Testis (tissue), 2 donors: Measurements from ENCODE around the gene CENPT.
"Not testable (repeated sequence)": the region's sequence is repeated elsewhere in the genome, so short reads cannot be mapped to it uniquely, and the experiment has no call there.

Source experiments
- POLR2A ChIP-seq: fragments of 450-650 bp; IDR thresholded peaks from one replicate; pipeline ENCODE4 v1.6.1; 2017; ENCODE audit warnings: antibody characterized with exemption, mild to moderate bottlenecking, moderate library complexity
- TF ChIP-seq, protein P1 (sequence below), 3 experiments: fragments of 450-650 bp in 2 of 3; fragments of 200-600 bp in 1 of 3; sonication (generic) in 1 of 3; IDR thresholded peaks; one replicate each; pipeline ENCODE4 v1.5.1; 2016 to 2019; ENCODE audit warnings: antibody characterized with exemption in 3 of 3, mild to moderate bottlenecking in 2 of 3, moderate library complexity in 1 of 3

DNA sequence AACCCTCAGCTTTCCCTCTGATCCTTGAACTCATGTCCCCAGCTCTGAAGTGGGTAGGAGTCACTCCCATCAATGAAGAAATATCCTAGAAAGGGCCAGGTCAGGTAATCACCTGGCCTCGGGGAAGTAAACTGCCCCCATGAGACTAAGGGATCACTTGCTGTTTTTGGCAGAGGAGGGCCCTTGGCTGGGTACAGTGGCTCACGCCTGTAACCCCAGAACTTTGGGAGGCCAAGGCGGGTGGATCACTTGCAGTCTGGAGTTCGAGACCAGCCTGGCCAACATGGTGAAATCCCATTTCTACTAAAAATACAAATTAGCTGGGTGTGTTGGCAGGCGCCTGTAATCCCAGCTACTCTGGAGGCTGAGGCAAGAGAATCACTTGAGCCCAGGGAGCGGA lies 16.6 kb upstream of the CENPT start:
- TF ChIP-seq, protein P1, sequence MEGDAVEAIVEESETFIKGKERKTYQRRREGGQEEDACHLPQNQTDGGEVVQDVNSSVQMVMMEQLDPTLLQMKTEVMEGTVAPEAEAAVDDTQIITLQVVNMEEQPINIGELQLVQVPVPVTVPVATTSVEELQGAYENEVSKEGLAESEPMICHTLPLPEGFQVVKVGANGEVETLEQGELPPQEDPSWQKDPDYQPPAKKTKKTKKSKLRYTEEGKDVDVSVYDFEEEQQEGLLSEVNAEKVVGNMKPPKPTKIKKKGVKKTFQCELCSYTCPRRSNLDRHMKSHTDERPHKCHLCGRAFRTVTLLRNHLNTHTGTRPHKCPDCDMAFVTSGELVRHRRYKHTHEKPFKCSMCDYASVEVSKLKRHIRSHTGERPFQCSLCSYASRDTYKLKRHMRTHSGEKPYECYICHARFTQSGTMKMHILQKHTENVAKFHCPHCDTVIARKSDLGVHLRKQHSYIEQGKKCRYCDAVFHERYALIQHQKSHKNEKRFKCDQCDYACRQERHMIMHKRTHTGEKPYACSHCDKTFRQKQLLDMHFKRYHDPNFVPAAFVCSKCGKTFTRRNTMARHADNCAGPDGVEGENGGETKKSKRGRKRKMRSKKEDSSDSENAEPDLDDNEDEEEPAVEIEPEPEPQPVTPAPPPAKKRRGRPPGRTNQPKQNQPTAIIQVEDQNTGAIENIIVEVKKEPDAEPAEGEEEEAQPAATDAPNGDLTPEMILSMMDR (IDR thresholded peaks at IDR 0.05): not testable (repeated sequence)
- not testable (repeated sequence) for TF ChIP-seq POLR2A
